CD14-positive monocyte (primary cell): ENCODE measurements around the gene RLF. TPM values are rescaled to one million over a fixed set of nuclear protein-coding genes. Genes with fewer than 3 reads are reported as not detected.
"Not testable (repeated sequence)": the region's sequence is repeated elsewhere in the genome, so short reads cannot be mapped to it uniquely, and the experiment has no call there.

Source experiments
- DNase-seq, 3 donors: peaks; one replicate each; pipeline ENCODE4 v3.0.0-alpha.2; 2011 to 2022
- H2AFZ ChIP-seq: 2 replicates; pipeline ENCODE4 v1.6.0; 2012; ENCODE audit warnings: mild to moderate bottlenecking, low read depth, low read length, inconsistent platforms; ENCODE audit not compliant: insufficient read depth, poor library complexity, severe bottlenecking
- H3K27ac ChIP-seq, 2 donors: 1 replicate in 1 of 2; 2 replicates in 1 of 2; pipeline ENCODE4 v1.5.1; 2012 to 2013; ENCODE audit warnings: low read length in 2 of 2, control low read depth in 1 of 2, inconsistent platforms in 1 of 2, low read depth in 1 of 2, mild to moderate bottlenecking in 1 of 2
- H3K27me3 ChIP-seq, 2 donors: one replicate each; pipeline versions ENCODE4 v1.6.0 to v1.6.1; 2011 to 2013; ENCODE audit warnings: low read length in 2 of 2; ENCODE audit not compliant: control insufficient read depth in 2 of 2, insufficient read depth in 2 of 2
- H3K36me3 ChIP-seq, 2 donors: replicated peaks in 1 of 2; 1 replicate in 1 of 2; 2 replicates in 1 of 2; pipeline versions ENCODE4 v1.5.1 to v1.6.1; 2012 to 2013; ENCODE audit warnings: low read length in 2 of 2, control low read depth in 1 of 2, inconsistent platforms in 1 of 2, mild to moderate bottlenecking in 1 of 2; ENCODE audit not compliant: insufficient read depth in 2 of 2, control insufficient read depth in 1 of 2
- H3K4me1 ChIP-seq, 2 donors: 1 replicate in 1 of 2; 2 replicates in 1 of 2; pipeline versions ENCODE4 v1.5.1 to v1.6.1; 2012 to 2013; ENCODE audit warnings: low read length in 2 of 2, control low read depth in 1 of 2, inconsistent platforms in 1 of 2, mild to moderate bottlenecking in 1 of 2, moderate library complexity in 1 of 2; ENCODE audit not compliant: insufficient read depth in 2 of 2, control insufficient read depth in 1 of 2
- H3K4me2 ChIP-seq: replicated peaks from 2 replicates; pipeline ENCODE3; 2012; ENCODE audit warnings: low read length, moderate library complexity, mild to moderate bottlenecking; ENCODE audit not compliant: poor library complexity, severe bottlenecking; ENCODE audit errors: extremely low read depth
- H3K4me3 ChIP-seq, 3 experiments: fragments of 200-600 bp in 1 of 3; sonication (generic) in 1 of 3; replicated peaks in 1 of 3; 1 replicate in 2 of 3; 2 replicates in 1 of 3; pipeline ENCODE4 v1.5.1; 2011 to 2013; ENCODE audit warnings: low read length in 3 of 3, mild to moderate bottlenecking in 3 of 3, control low read depth in 2 of 3, low read depth in 2 of 3, inconsistent platforms in 1 of 3, moderate library complexity in 1 of 3
- H3K79me2 ChIP-seq: 2 replicates; pipeline ENCODE4 v1.6.0; 2012; ENCODE audit warnings: mild to moderate bottlenecking, control low read depth, inconsistent platforms, low read length, moderate library complexity; ENCODE audit not compliant: insufficient read depth
- H3K9ac ChIP-seq: 2 replicates; pipeline ENCODE4 v1.6.0; 2017; ENCODE audit warnings: low read length, mild to moderate bottlenecking; ENCODE audit not compliant: insufficient read depth, poor library complexity, severe bottlenecking
- H3K9me3 ChIP-seq, 2 donors: replicated peaks in 1 of 2; 1 replicate in 1 of 2; 2 replicates in 1 of 2; pipeline versions ENCODE4 v1.5.1 to v1.6.1; 2012 to 2013; ENCODE audit warnings: low read length in 2 of 2, control low read depth in 1 of 2; ENCODE audit not compliant: control insufficient read depth in 1 of 2, insufficient read depth in 1 of 2
- H4K20me1 ChIP-seq: 2 replicates; pipeline ENCODE4 v1.6.0; 2012; ENCODE audit warnings: mild to moderate bottlenecking, low read length, control low read depth, moderate library complexity; ENCODE audit not compliant: insufficient read depth
- H3K27ac Mint-ChIP-seq, 7 donors: one replicate each; pipeline ENCODE4 v1.8.0; 2020; ENCODE audit warnings: mild to moderate bottlenecking in 7 of 7, mixed read lengths in 7 of 7, moderate library complexity in 6 of 7, inconsistent platforms in 2 of 7
- H3K27me3 Mint-ChIP-seq, 3 donors: one replicate each; pipeline ENCODE4 v1.8.0; 2021 to 2022; ENCODE audit warnings: low read depth in 3 of 3, mild to moderate bottlenecking in 3 of 3, mixed read lengths in 3 of 3, moderate library complexity in 3 of 3, inconsistent platforms in 1 of 3
- H3K36me3 Mint-ChIP-seq, 2 donors: one replicate each; pipeline ENCODE4 v1.8.0; 2020; ENCODE audit warnings: mixed read lengths in 2 of 2, inconsistent platforms in 1 of 2, mild to moderate bottlenecking in 1 of 2
- H3K4me1 Mint-ChIP-seq: one replicate; pipeline ENCODE4 v1.8.0; 2020; ENCODE audit warnings: mild to moderate bottlenecking, mixed read lengths
- H3K4me3 Mint-ChIP-seq, 2 donors: one replicate each; pipeline ENCODE4 v1.8.0; 2020; ENCODE audit warnings: mild to moderate bottlenecking in 2 of 2, mixed read lengths in 2 of 2, moderate library complexity in 1 of 2
- H3K9me3 Mint-ChIP-seq, 7 donors: one replicate each; pipeline ENCODE4 v1.8.0; 2020 to 2022; ENCODE audit warnings: mixed read lengths in 7 of 7, mild to moderate bottlenecking in 6 of 7, moderate library complexity in 6 of 7, inconsistent platforms in 2 of 7
- WGBS: methylation state at CpG from one replicate; pipeline ENCODE4 v1.1.5; 2013; ENCODE audit warnings: missing lambda C conversion rate; ENCODE audit not compliant: insufficient coverage; 5-methylcytosine and 5-hydroxymethylcytosine counted together
- intact Hi-C, 2 donors: fragments of 100-400 bp; cut with micrococcal nuclease; formaldehyde crosslinking; loops; one replicate each; pipeline versions ENCODE4 v1.15.0 to v1.15.1; 2023
- polyA plus RNA-seq, 3 donors: library from polyadenylated mRNA; depleted of rRNA in 1 of 3; unstranded in 2 of 3; stranded (reverse) in 1 of 3; fragments of 300-500 nt in 2 of 3; fragments of >200 nt in 1 of 3; fragmentation: Illumina TruSeq in 2 of 3; gene quantifications; 1 replicate in 2 of 3; 2 replicates in 1 of 3; pipeline ENCODE4 v1.2.3, GENCODE V29; 2012 to 2021
- TF ChIP-seq, protein P1 (sequence below): fragments of 200-600 bp; IDR thresholded peaks from one replicate; pipeline ENCODE4 v1.8.0; 2022; ENCODE audit warnings: antibody characterized with exemption, mild to moderate bottlenecking

The RLF gene
- polyA plus RNA-seq, 3 donors: 3.0 to 9.2 (median 6.2) TPM

DNA sequence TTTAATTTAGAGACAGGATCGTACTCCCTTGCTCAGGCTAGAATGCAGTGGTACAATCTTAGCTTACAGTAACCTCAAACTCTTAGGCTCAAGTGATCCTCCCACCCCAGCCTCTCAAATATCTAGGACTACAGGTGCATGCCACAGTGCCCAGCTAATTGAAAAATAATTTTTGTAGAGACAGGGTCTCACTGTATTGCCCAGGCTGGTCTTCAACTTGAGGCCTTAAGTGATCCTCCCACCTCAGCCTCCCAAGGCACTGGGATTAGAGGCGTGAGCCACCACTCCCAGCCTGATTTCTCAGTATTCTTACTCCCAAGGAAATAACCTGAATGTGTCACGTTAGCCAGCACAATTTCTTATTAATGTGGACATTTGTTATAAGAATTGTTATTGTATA lies 9.8 kb downstream of the RLF start:
- intact Hi-C loops: loop anchor here in 1 of 2 donors (10.0 kb wide), 1 partner anchor 54 kb away; no protein-coding TSS in a partner anchor
- Histone ChIP-seq H3K4me3 (no peak overlapping the region), H3K79me2 (peaks cover 98% of the 10 kb centered on the region), H3K36me3 (no peaks in the 10 kb centered on the region), H3K27ac (no peak overlapping the region), H3K27me3 (no peaks in the 10 kb centered on the region), H3K4me2 (no peak overlapping the region), H3K9me3 (no peaks in the 10 kb centered on the region), H2AFZ (no peak overlapping the region), H4K20me1 (peaks cover 97% of the 10 kb centered on the region), H3K4me1 (no peaks in the 10 kb centered on the region), H3K9ac (no peak overlapping the region)
- 100% methylated on average over 1 of the region's 3 CpGs for WGBS
- TF ChIP-seq, protein P1, sequence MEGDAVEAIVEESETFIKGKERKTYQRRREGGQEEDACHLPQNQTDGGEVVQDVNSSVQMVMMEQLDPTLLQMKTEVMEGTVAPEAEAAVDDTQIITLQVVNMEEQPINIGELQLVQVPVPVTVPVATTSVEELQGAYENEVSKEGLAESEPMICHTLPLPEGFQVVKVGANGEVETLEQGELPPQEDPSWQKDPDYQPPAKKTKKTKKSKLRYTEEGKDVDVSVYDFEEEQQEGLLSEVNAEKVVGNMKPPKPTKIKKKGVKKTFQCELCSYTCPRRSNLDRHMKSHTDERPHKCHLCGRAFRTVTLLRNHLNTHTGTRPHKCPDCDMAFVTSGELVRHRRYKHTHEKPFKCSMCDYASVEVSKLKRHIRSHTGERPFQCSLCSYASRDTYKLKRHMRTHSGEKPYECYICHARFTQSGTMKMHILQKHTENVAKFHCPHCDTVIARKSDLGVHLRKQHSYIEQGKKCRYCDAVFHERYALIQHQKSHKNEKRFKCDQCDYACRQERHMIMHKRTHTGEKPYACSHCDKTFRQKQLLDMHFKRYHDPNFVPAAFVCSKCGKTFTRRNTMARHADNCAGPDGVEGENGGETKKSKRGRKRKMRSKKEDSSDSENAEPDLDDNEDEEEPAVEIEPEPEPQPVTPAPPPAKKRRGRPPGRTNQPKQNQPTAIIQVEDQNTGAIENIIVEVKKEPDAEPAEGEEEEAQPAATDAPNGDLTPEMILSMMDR: no peak
- Mint-ChIP-seq H3K9me3 (no peaks in the 10 kb centered on the region), H3K36me3 (no peaks in the 10 kb centered on the region), H3K4me3 (no peak overlapping the region), H3K27me3 (no peaks in the 10 kb centered on the region), H3K4me1 (peaks cover 12% of the 10 kb centered on the region), H3K27ac (no peak overlapping the region)
- no peak for DNase-seq

DNA sequence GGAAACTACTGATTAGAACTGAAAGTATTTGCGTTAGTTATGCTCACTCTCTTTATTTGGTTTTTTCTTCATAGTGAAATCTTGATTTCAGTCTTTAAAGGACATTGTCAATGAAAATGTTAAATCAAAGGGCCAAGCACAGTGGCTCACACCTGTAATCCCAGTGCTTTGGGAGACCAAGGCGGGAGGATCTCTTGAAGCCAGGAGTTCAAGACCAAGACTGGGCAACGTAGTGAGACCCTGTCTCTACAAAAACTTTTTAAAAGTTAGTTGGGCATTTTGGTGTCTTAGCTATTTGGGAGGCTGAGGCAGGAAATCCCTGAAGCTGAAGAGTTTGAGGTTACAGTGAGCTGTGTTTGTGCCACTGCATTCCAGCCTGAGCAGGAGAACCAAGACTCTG lies 13.6 kb downstream of the RLF start:
- Histone ChIP-seq H3K36me3 (no peaks in the 10 kb centered on the region), H3K9me3 (no peaks in the 10 kb centered on the region), H3K9ac (no peak overlapping the region), H2AFZ (no peak overlapping the region), H3K4me1 (no peaks in the 10 kb centered on the region), H3K4me3 (no peak overlapping the region), H3K79me2 (peaks cover 99% of the 10 kb centered on the region), H3K27ac (no peak overlapping the region), H3K4me2 (no peak overlapping the region), H3K27me3 (no peaks in the 10 kb centered on the region), H4K20me1 (peaks cover 100% of the 10 kb centered on the region)
- no peak for DNase-seq
- intact Hi-C loops: loop anchor here in 1 of 2 donors (10.0 kb wide), 1 partner anchor 50 kb away; no protein-coding TSS in a partner anchor
- Mint-ChIP-seq H3K27me3 (peaks cover 0 to 2% (median 0%) of the 10 kb centered on the region in 3 donors), H3K27ac (no peak overlapping the region), H3K36me3 (no peaks in the 10 kb centered on the region), H3K9me3 (peaks cover 0 to 2% (median 0%) of the 10 kb centered on the region in 7 donors), H3K4me3 (no peak overlapping the region), H3K4me1 (peaks cover 20% of the 10 kb centered on the region)
- TF ChIP-seq, protein P1: no peak
- 96% methylated on average over 2 of the region's 3 CpGs for WGBS

DNA sequence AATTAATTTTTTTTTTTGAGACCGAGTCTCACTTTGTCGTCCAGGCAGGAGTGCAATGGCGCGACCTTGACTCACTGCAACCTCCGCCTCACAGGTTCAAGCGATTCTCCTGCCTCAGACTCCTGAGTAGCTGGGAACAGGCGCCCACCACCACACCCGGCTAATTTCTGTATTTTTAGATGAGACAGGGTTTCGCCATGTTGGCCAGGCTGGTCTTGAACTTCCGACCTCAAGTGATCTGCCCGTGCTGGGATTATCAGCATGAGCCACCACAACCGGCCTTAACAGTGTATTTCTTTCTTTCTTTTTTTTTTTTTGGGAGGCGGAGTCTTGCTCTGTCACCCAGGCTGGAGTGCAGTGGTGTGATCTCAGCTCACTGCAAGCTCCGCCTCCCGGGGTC lies 15.8 kb downstream of the RLF start:
- not testable (repeated sequence) for H3K4me2 ChIP-seq, H2AFZ ChIP-seq, H3K36me3 Mint-ChIP-seq, H3K4me1 ChIP-seq, H3K4me3 Mint-ChIP-seq, H3K4me3 ChIP-seq, H3K27ac ChIP-seq, H3K36me3 ChIP-seq, H3K9me3 ChIP-seq, DNase-seq, H3K27me3 ChIP-seq, H3K9me3 Mint-ChIP-seq, H3K27me3 Mint-ChIP-seq, H3K9ac ChIP-seq
- 91% methylated on average over 6 of the region's 15 CpGs for WGBS
- Histone ChIP-seq H3K79me2 (peaks cover 99% of the 10 kb centered on the region), H4K20me1 (peaks cover 100% of the 10 kb centered on the region)
- Mint-ChIP-seq H3K4me1 (peaks cover 25% of the 10 kb centered on the region), H3K27ac (peak overlapping the region in 1 of 7 donors; percentile 24)
- intact Hi-C loops: loop anchor here in 1 of 2 donors (10.0 kb wide), 1 partner anchor 48 kb away; no protein-coding TSS in a partner anchor
